Activated T-helper 17 cell treated with anti-CD3 and anti-CD28 coated beads, Interleukin-2, amount 50 U/mL, for 72 hours (primary cell): ENCODE data around the gene LARGE1. TPM values are rescaled to one million over a fixed set of nuclear protein-coding genes. Genes with fewer than 3 reads are reported as not detected.
A peak's percentile ranks its signal among the peaks of the same experiment; 100 is the strongest.
"Not testable (repeated sequence)": the region's sequence is repeated elsewhere in the genome, so short reads cannot be mapped to it uniquely, and the experiment has no call there.

ENCODE experiments used
- ATAC-seq: fragments of 150-1000 bp; cut with Tn5 transposase; replicated peaks from 2 replicates; pipeline ENCODE4 v1.10.0; 2021; ENCODE audit warnings: mild to moderate bottlenecking, moderate library complexity
- H3K27ac Mint-ChIP-seq: one replicate; pipeline ENCODE4 v1.8.0; 2022; ENCODE audit warnings: mixed read lengths
- H3K27me3 Mint-ChIP-seq: one replicate; pipeline ENCODE4 v1.8.0; 2022; ENCODE audit warnings: mixed read lengths
- H3K36me3 Mint-ChIP-seq: one replicate; pipeline ENCODE4 v1.8.0; 2022; ENCODE audit warnings: low read depth, mild to moderate bottlenecking, mixed read lengths
- H3K4me1 Mint-ChIP-seq: one replicate; pipeline ENCODE4 v1.8.0; 2022; ENCODE audit warnings: mixed read lengths
- H3K4me3 Mint-ChIP-seq: one replicate; pipeline ENCODE4 v1.8.0; 2022; ENCODE audit warnings: mild to moderate bottlenecking, mixed read lengths
- H3K9me3 Mint-ChIP-seq: one replicate; pipeline ENCODE4 v1.8.0; 2022; ENCODE audit warnings: mixed read lengths
- total RNA-seq, 2 donors: library from RNA; stranded (reverse); gene quantifications; one replicate each; pipeline ENCODE4 v1.2.3, GENCODE V29; 2022

Gene LARGE1
- total RNA-seq, 2 donors from 2014 or later: 0.45 to 0.73 TPM

DNA sequence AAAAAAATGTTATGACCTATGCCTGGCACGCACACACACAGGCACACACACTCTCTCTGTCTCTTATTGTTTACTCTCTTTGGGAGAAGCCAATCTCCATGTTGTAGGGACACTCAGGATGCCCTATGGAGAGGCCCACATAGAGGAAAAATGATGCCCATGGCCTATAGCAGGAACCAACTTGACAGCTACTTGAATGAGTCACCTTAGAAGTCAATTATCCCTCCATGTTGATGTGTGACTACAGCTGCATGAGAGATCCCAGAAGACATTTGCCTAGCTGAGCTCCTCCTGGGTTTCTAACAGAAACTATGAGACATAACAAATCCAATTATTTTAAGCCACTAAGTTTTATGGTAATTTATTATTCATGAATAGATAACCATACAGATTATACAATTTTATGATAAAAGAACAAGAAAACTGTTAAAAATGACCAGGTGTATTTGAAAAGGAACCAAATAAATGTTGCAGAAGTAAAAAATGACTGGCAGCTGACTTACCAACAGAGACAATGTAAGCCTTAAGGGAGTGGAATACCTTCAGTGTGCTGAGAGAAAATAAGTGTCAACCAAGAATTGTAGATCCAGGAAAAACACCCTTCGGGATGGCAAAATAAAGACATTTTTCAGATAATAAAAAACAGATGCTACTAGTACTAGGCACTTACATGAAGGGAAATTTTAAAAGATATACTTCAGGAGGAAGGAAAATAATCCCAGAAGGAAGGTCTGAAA lies 458.4 kb downstream of the LARGE1 start:
- H3K4me1 Mint-ChIP-seq: no peaks in the 10 kb centered on the region
- H3K27me3 Mint-ChIP-seq: no peaks in the 10 kb centered on the region
- peaks cover 8% of the 10 kb centered on the region for H3K9me3 Mint-ChIP-seq
- ATAC-seq: no peak
- no peak overlapping the region for H3K4me3 Mint-ChIP-seq
- no peaks in the 10 kb centered on the region for H3K36me3 Mint-ChIP-seq
- no peak overlapping the region for H3K27ac Mint-ChIP-seq

DNA sequence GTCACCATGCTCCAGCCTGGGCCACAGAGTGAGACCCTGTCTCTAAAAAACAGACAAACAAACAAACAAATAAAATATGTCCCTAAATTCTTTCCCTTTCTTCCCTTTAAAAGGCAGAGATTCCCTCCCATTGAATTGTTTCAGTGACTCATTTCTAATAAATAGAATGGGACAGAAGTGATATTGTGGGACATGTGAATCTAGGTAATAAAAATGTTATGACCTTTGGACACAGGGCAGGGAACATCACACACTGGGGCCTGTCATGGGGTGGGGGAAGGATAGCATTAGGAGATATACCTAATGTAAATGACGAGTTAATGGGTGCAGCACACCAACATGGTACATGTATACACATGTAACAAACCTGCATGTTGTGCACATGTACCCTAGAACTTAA lies 459.0 kb downstream of the LARGE1 start:
- H3K27ac Mint-ChIP-seq: not testable (repeated sequence)

DNA sequence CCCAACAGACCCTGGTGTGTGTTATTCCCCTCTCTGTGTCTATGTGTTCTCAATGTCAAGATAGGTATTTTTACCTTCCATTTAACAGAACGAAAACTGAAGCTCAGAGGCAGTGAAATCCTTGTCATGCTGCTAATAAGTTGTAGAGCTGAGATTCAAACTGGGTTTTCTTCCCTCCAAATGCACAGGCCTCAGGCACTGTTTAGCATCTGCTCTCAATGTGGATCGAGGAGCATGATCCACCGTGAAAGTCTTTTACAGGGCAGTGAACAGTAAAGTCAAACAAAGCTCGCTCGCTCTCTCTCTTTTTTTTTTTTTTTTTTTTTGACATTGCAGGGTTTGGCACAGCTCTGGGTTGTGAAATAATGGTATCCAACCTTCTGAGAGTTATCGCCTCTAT lies 461.1 kb downstream of the LARGE1 start:
- ATAC-seq: no peak
- Mint-ChIP-seq H3K4me3 (no peak overlapping the region), H3K4me1 (no peaks in the 10 kb centered on the region), H3K36me3 (no peaks in the 10 kb centered on the region), H3K27ac (no peak overlapping the region), H3K27me3 (no peaks in the 10 kb centered on the region), H3K9me3 (peaks cover 8% of the 10 kb centered on the region)

More for the DNA sequence above, 459.0 kb downstream of the LARGE1 start:
- not testable (repeated sequence) for H3K36me3 Mint-ChIP-seq, ATAC-seq, H3K4me3 Mint-ChIP-seq, H3K4me1 Mint-ChIP-seq, H3K9me3 Mint-ChIP-seq, H3K27me3 Mint-ChIP-seq

DNA sequence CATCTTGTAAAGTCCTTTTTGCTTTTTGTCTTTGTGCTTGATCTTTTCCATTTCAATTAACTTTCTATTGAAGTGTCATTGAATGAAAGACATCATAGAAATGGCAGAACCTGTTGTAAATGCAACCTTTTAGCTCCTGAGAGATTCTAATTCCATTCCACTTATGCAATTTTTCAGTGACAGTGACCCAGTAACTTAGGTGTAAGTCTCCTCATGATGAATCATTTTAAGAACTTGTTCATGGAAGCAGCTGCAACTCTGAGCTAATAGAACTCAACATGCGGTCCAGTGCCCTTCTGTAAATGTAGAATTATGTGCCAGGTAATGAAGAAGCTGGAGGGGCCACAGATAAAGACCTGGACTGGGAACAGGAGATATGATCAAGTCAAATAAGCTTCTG lies 463.8 kb downstream of the LARGE1 start:
- H3K36me3 Mint-ChIP-seq: no peaks in the 10 kb centered on the region
- H3K9me3 Mint-ChIP-seq: peaks cover 8% of the 10 kb centered on the region
- H3K27ac Mint-ChIP-seq: no peak overlapping the region
- H3K27me3 Mint-ChIP-seq: no peaks in the 10 kb centered on the region
- ATAC-seq: no peak
- no peaks in the 10 kb centered on the region for H3K4me1 Mint-ChIP-seq
- no peak overlapping the region for H3K4me3 Mint-ChIP-seq

DNA sequence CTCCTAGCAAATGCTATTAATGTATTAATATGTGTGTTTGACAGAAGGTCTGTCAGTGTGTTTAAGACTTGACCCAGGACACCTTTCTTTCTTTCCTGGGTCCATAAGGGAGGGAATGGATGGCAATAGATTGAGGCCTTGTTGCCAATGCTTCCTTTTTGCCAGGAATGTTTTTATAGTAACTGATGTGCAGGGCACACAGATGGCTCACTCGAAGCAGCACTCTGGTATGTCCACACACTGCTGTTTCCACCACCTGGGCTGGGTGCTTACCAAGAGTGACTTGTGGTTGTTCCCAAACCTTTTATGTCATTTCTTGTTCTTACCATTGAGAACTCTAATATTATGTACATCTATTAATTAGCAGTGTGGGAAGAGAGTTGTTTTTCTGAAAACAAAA lies 465.2 kb downstream of the LARGE1 start:
- Mint-ChIP-seq H3K27me3 (no peaks in the 10 kb centered on the region), H3K9me3 (no peaks in the 10 kb centered on the region), H3K4me1 (no peaks in the 10 kb centered on the region), H3K27ac (no peak overlapping the region), H3K4me3 (no peak overlapping the region), H3K36me3 (no peaks in the 10 kb centered on the region)
- ATAC-seq: no peak

DNA sequence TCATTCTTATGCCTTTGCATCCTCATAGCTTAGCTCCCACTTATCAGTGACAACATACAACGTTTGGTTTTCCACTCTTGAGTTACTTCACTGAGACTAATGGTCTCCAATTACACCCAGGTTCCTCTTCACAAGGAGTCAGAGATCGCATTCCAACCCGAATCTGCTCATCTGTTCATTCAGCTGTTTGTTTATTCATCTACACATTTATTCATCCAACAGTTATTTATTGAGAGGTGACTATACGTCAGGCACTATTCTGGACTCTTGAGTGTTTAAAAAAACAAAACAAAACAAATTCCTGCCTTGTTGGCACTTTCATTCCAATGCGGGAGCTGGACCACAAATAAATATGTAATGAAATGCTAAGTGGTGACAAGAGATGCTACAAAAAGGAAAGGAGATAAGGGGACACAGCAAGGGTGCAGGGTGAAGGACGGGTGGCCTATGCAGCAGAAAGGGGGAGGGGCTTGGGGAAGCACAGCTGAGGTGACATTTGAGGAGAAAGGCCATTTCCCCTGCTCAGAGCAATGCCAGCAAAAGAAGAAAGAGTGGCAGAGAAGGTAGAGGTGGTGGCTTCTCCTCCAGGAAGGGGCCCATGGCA lies 468.3 kb downstream of the LARGE1 start:
- Mint-ChIP-seq H3K27ac (no peak overlapping the region), H3K4me3 (no peak overlapping the region), H3K9me3 (no peaks in the 10 kb centered on the region), H3K27me3 (no peaks in the 10 kb centered on the region), H3K36me3 (no peaks in the 10 kb centered on the region), H3K4me1 (no peaks in the 10 kb centered on the region)
- ATAC-seq: no peak

DNA sequence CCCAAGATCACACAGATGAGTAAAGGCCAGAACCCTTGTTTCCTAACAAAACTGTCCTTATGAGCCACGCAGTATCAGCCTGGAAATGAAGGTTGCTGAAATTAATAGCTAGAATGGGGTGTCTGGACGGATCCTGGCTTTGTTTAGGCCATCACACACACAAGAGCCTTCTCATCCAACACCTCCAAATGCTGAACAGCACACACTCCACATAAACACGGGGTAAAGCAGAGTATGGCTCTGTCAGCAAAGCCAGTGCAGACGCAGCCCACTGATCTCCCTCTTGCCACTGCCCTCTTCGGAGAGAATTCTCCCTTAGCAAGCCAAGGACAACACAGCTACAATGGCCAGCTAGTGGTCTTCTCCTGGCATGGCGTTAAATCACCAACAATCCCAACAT lies 469.5 kb downstream of the LARGE1 start:
- H3K27me3 Mint-ChIP-seq: no peaks in the 10 kb centered on the region
- H3K36me3 Mint-ChIP-seq: no peaks in the 10 kb centered on the region
- H3K4me1 Mint-ChIP-seq: no peaks in the 10 kb centered on the region
- no peak overlapping the region for H3K4me3 Mint-ChIP-seq
- no peak overlapping the region for H3K27ac Mint-ChIP-seq
- no peak for ATAC-seq
- no peaks in the 10 kb centered on the region for H3K9me3 Mint-ChIP-seq

DNA sequence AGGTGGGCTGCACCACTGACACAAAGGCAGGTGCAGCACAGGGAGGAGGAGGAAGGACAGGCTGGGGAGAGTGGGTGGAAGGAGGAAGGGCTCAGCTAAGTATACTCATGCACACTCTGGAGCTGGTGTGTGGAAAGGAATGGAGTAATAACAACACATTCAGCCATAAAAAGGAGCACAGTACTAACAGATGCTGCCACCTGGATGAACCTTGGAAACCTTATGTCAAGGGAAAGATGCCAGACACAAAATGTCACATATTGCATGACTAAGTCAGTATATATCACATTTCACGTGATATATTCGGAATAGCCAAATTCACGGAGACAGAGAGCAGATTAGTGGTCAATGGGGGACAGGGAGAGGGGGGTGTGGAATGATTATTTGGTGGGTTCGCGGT lies 472.5 kb downstream of the LARGE1 start:
- Mint-ChIP-seq H3K4me3 (no peak overlapping the region), H3K4me1 (peaks cover 3% of the 10 kb centered on the region), H3K9me3 (peaks cover 3% of the 10 kb centered on the region), H3K27me3 (no peaks in the 10 kb centered on the region), H3K27ac (no peak overlapping the region), H3K36me3 (no peaks in the 10 kb centered on the region)
- ATAC-seq: no peak

DNA sequence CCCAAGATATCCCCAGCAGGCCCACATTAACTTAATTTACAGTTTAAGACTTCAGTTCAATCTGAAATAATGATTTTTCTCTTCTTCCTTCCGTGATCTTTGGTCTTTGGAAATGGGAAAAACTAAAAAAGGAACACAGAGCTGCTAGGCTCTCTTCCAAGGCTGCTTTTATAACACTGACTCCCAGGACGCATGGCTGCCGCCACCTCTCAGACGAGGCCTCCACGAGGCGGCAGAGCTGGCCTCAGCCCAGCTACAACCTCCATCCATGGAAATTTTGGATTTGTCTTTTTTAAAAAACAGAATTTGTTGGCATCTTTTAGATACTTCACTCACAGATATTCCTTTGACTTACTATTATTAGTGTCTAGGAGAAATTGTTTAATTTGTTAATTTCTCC lies 476.6 kb downstream of the LARGE1 start:
- Mint-ChIP-seq H3K27ac (no peak overlapping the region), H3K9me3 (peaks cover 7% of the 10 kb centered on the region), H3K36me3 (no peaks in the 10 kb centered on the region), H3K27me3 (no peaks in the 10 kb centered on the region), H3K4me3 (no peak overlapping the region), H3K4me1 (peaks cover 3% of the 10 kb centered on the region)
- ATAC-seq: no peak

DNA sequence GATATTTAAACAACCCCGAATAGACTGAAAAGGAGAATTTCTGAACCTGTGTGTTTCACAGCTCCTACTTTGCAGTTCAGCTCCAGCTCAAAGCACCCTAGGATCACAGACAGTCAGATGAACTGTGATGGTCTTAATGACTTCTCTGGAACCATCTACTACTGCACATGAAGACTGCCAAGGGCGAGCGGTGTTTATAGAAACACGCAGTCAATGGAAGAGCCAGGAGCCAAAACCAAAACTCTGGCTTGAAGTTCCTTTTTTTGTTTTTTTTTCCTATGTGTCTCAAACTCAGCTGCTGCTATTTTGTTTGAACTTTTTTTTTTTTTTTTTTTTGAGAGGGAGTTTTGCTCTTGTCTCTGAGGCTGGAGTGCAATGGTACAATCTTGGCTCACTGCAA lies 479.5 kb downstream of the LARGE1 start:
- Mint-ChIP-seq H3K4me1 (peaks cover 3% of the 10 kb centered on the region), H3K4me3 (no peak overlapping the region), H3K9me3 (peaks cover 7% of the 10 kb centered on the region), H3K36me3 (no peaks in the 10 kb centered on the region), H3K27me3 (no peaks in the 10 kb centered on the region), H3K27ac (no peak overlapping the region)
- no peak for ATAC-seq

DNA sequence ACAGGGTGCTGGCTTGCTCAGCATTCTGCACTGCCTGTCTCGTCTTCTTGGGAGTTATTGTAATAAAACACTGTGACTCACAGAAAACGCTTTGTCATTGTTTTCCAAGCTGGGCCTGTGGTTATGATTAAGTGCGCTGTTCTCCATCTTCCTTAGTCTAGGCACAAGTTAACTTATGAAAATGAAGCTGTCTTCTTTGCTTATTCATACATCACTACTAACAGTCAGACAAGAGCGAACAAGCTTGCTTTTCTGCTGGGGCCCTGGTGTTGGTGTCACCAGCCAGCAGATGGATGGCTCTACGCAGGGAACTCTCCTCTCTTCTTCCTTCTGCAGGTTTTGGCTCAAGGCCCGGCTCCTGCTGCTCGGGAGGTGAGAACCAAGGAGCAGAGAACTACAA lies 482.0 kb downstream of the LARGE1 start:
- no peaks in the 10 kb centered on the region for H3K4me1 Mint-ChIP-seq
- peak; percentile 82 for ATAC-seq
- peak overlapping the region; percentile 55 for H3K27ac Mint-ChIP-seq
- H3K27me3 Mint-ChIP-seq: no peaks in the 10 kb centered on the region
- H3K9me3 Mint-ChIP-seq: peaks cover 4% of the 10 kb centered on the region
- no peaks in the 10 kb centered on the region for H3K36me3 Mint-ChIP-seq
- H3K4me3 Mint-ChIP-seq: no peak overlapping the region

DNA sequence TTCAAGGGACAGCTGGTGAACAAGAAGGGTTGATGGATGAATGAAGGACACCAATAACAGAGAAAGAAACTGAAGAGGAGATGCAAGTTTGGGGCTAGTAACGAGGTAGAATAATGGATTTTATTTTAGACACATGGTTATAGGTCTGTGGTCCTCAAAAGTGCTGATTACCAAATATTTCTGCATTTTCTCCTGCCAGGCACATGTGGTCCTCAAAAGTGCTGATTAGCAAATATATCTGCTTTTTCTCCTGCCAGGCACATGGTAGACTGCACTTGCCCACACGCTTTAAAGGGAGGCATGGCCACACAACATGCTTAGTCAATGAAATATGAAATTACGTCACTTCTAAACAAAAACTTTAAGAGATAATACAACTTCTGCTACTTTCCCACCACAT lies 489.0 kb downstream of the LARGE1 start:
- H3K9me3 Mint-ChIP-seq: peaks cover 3% of the 10 kb centered on the region
- no peaks in the 10 kb centered on the region for H3K36me3 Mint-ChIP-seq
- no peaks in the 10 kb centered on the region for H3K27me3 Mint-ChIP-seq
- ATAC-seq: no peak
- H3K4me1 Mint-ChIP-seq: no peaks in the 10 kb centered on the region
- no peak overlapping the region for H3K27ac Mint-ChIP-seq
- H3K4me3 Mint-ChIP-seq: no peak overlapping the region

DNA sequence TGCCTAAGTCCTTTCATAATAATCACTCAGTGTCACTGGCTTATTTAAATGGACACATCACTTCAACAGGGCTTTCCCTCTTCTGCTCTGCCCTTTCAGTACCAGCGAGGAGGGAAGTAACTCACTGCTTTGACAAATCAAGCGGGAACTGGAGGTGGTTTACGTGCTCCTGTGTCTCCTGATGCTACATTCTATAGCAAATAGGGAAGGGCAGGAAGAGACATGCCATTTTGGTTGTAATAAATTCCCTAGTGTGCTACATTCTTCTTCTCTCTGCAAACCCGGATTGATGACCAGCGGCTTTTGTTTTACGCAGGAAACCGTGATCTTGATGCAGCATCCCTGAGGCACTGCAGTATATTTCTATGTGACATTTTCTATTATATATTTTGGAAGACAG lies 491.0 kb downstream of the LARGE1 start:
- Mint-ChIP-seq H3K4me1 (no peaks in the 10 kb centered on the region), H3K4me3 (no peak overlapping the region), H3K27me3 (no peaks in the 10 kb centered on the region), H3K36me3 (no peaks in the 10 kb centered on the region), H3K9me3 (peaks cover 3% of the 10 kb centered on the region), H3K27ac (no peak overlapping the region)
- no peak for ATAC-seq

DNA sequence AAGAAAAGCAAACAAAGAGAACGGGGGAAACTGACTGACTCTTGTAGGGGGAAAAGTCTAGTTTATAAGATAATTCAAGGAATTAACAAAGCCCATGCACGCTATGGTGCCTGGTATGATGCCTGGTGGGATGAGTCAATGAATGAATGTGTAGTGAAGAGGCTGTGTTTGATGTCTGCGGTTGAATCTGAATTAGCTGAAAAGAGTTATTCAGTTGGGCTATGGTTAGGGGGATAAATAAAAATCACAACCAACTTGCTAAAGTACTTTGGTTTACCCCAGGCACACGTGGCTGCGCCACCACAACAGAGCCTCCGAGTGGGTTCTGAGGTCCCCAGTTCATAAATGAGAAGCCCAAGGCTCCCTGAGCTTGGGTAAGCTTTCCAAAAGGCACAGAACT lies 492.8 kb downstream of the LARGE1 start:
- Mint-ChIP-seq H3K4me1 (no peaks in the 10 kb centered on the region), H3K9me3 (peaks cover 6% of the 10 kb centered on the region), H3K36me3 (no peaks in the 10 kb centered on the region)

DNA sequence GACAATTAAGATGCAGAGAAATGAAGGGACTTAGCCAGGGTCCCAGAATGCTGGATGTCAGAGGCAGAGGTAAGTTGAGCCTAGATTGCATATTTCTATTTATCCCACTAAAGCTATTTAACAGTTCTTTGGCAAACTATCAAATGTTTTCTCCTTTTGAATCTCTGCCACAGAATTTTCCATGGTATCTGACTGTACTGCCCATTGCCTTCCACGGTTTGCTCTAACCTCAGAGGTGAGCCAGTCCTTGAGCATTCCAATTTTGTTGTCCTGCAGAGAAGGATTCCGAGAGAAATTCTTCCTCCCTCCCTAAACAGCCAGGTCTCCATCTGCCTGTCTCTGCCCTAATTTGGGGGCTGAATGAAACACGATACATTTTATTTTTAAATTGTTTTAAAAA lies 493.8 kb downstream of the LARGE1 start:
- peaks cover 9% of the 10 kb centered on the region for H3K9me3 Mint-ChIP-seq
- H3K27ac Mint-ChIP-seq: no peak overlapping the region
- H3K36me3 Mint-ChIP-seq: no peaks in the 10 kb centered on the region
- no peaks in the 10 kb centered on the region for H3K4me1 Mint-ChIP-seq
- H3K27me3 Mint-ChIP-seq: no peaks in the 10 kb centered on the region
- ATAC-seq: no peak
- H3K4me3 Mint-ChIP-seq: no peak overlapping the region

More for the DNA sequence above, 492.8 kb downstream of the LARGE1 start:
- Mint-ChIP-seq H3K4me3 (no peak overlapping the region), H3K27ac (no peak overlapping the region), H3K27me3 (no peaks in the 10 kb centered on the region)
- ATAC-seq: no peak
